ENCODE measurements around the gene ATP5MC2.

- TF ChIP-seq, protein P1, sequence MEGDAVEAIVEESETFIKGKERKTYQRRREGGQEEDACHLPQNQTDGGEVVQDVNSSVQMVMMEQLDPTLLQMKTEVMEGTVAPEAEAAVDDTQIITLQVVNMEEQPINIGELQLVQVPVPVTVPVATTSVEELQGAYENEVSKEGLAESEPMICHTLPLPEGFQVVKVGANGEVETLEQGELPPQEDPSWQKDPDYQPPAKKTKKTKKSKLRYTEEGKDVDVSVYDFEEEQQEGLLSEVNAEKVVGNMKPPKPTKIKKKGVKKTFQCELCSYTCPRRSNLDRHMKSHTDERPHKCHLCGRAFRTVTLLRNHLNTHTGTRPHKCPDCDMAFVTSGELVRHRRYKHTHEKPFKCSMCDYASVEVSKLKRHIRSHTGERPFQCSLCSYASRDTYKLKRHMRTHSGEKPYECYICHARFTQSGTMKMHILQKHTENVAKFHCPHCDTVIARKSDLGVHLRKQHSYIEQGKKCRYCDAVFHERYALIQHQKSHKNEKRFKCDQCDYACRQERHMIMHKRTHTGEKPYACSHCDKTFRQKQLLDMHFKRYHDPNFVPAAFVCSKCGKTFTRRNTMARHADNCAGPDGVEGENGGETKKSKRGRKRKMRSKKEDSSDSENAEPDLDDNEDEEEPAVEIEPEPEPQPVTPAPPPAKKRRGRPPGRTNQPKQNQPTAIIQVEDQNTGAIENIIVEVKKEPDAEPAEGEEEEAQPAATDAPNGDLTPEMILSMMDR (IDR thresholded peaks at IDR 0.05; ENCODE audit: borderline replicate concordance, extremely low read depth, low read length, poor library complexity, severe bottlenecking): no peak
- no peak for TF ChIP-seq EZH2 (IDR thresholded peaks at IDR 0.05; ENCODE audit: borderline replicate concordance, low read depth, low read length, severe bottlenecking)
These were observed 753 bp upstream of the ATP5MC2 start for GRCh38 chr12:53676656-53677015.
